A549 (cell line): ENCODE results near the gene PIK3C3. TPM values are rescaled to one million over a fixed set of nuclear protein-coding genes. Genes with fewer than 3 reads are reported as not detected.

Experiments
- ATAC-seq, 2 experiments: fragments of 200-7000 bp in 1 of 2; fragments of >200 bp in 1 of 2; cut with Nextera tagmentation in 1 of 2; cut with Tn5 transposase in 1 of 2; 3 replicates each; pipeline versions ENCODE4 v1.8.0 to v1.9.1; 2018 to 2020; ENCODE audit warnings: mild to moderate bottlenecking in 1 of 2, moderate library complexity in 1 of 2
- CTCF ChIA-PET: fragments of 300-600 bp; sonication (Branson Sonifier 250); formaldehyde crosslinking; extraction: SDS; loops from one replicate; lab custom pipeline; 2021; ENCODE audit warnings: antibody characterized with exemption, inconsistent platforms; lab: Yijun Ruan, JAX
- POLR2A ChIA-PET: fragments of 350-600 bp; formaldehyde crosslinking; extraction: SDS; loops from one replicate; lab custom pipeline; 2021; ENCODE audit warnings: antibody characterized with exemption, inconsistent platforms; lab: Yijun Ruan, JAX
- DNase-seq, 2 experiments: peaks; one replicate each; pipeline versions ENCODE4 v3.0.0 to v3.0.0-alpha.2; 2011 to 2016; ENCODE audit warnings: low read depth in 1 of 2, low spot score in 1 of 2
- FAIRE-seq: peaks from 2 replicates; lab custom pipeline; 2011; peaks lifted over from hg19 to GRCh38; lab: Jason Lieb, UNC
- H3K27ac ChIP-seq, 2 experiments: fragments of >200 bp; sonication (Bioruptor Twin); formaldehyde crosslinking; 3 replicates each; pipeline ENCODE4 v1.5.1; 2016 to 2017
- H3K4me1 ChIP-seq: fragments of >200 bp; sonication (Bioruptor Twin); formaldehyde crosslinking; 3 replicates; pipeline ENCODE4 v1.6.1; 2016
- H3K4me2 ChIP-seq: fragments of >200 bp; sonication (Bioruptor Twin); formaldehyde crosslinking; 3 replicates; pipeline ENCODE4 v1.6.1; 2016
- H3K4me3 ChIP-seq: fragments of >200 bp; sonication (Bioruptor Twin); formaldehyde crosslinking; 3 replicates; pipeline ENCODE4 v1.5.1; 2016
- H3K9me3 ChIP-seq: fragments of >200 bp; sonication (Bioruptor Twin); formaldehyde crosslinking; 3 replicates; pipeline ENCODE4 v1.6.1; 2016
- CBX8 ChIP-seq: fragments of 200-600 bp; sonication (generic); IDR thresholded peaks from 2 replicates; pipeline ENCODE4 v1.6.1; 2016
- CEBPB ChIP-seq, 2 experiments: fragments of >200 bp in 1 of 2; sonication (Bioruptor Twin) in 1 of 2; formaldehyde crosslinking in 1 of 2; IDR thresholded peaks; 2 replicates each; pipeline ENCODE4 v1.6.1; 2012 to 2016
- CHD2 ChIP-seq: fragments of 150-350 bp; IDR thresholded peaks from 2 replicates; pipeline ENCODE4 v1.6.1; 2014; ENCODE audit warnings: low read length; ENCODE audit not compliant: partially characterized antibody
- EHMT2 ChIP-seq: fragments of 200-600 bp; sonication (generic); IDR thresholded peaks from 2 replicates; pipeline ENCODE4 v1.6.1; 2016; ENCODE audit warnings: antibody characterized with exemption, low read depth, mild to moderate bottlenecking, moderate library complexity
- ELK1 ChIP-seq: fragments of 150-350 bp; IDR thresholded peaks from 2 replicates; pipeline ENCODE4 v1.6.1; 2014; ENCODE audit warnings: low read depth, mild to moderate bottlenecking, low read length
- EP300 ChIP-seq, 2 experiments: fragments of >200 bp; sonication (Bioruptor Twin); formaldehyde crosslinking; IDR thresholded peaks; 2 replicates in 1 of 2; 3 replicates in 1 of 2; pipeline ENCODE4 v1.6.1; 2016 to 2017
- FOXS1 ChIP-seq: fragments of 250-450 bp; sonication (Bioruptor Pico); IDR thresholded peaks from 2 replicates; pipeline ENCODE4 v1.5.0; 2020; ENCODE audit warnings: mild to moderate bottlenecking, moderate library complexity
- HOXB13 ChIP-seq: fragments of 250-450 bp; sonication (Bioruptor Pico); IDR thresholded peaks from 2 replicates; pipeline ENCODE4 v1.5.0; 2020; ENCODE audit warnings: low read depth, mild to moderate bottlenecking, moderate library complexity
- HOXB5 ChIP-seq: fragments of 250-450 bp; sonication (Bioruptor Pico); IDR thresholded peaks from 2 replicates; pipeline ENCODE4 v1.5.0; 2020; ENCODE audit warnings: mild to moderate bottlenecking, moderate library complexity
- JUN ChIP-seq, 2 experiments: fragments of >200 bp; sonication (Bioruptor Twin); formaldehyde crosslinking; IDR thresholded peaks; 2 replicates in 1 of 2; 3 replicates in 1 of 2; pipeline ENCODE4 v1.6.1; 2016 to 2017
- NPAS2 ChIP-seq: fragments of 250-450 bp; sonication (Bioruptor Pico); IDR thresholded peaks from 2 replicates; pipeline ENCODE4 v1.8.0; 2022; ENCODE audit warnings: mild to moderate bottlenecking, moderate library complexity, borderline replicate concordance
- NR3C1 ChIP-seq: fragments of >200 bp; sonication (Bioruptor Twin); formaldehyde crosslinking; IDR thresholded peaks from 3 replicates; pipeline ENCODE4 v1.6.1; 2017
- RARB ChIP-seq: fragments of 250-450 bp; sonication (Bioruptor Pico); IDR thresholded peaks from 2 replicates; pipeline ENCODE4 v1.8.0; 2021; ENCODE audit warnings: mild to moderate bottlenecking, moderate library complexity
- TFCP2L1 ChIP-seq: fragments of 250-450 bp; sonication (Bioruptor Pico); IDR thresholded peaks from 2 replicates; pipeline ENCODE4 v1.5.0; 2021; ENCODE audit warnings: mild to moderate bottlenecking
- TP53 ChIP-seq: fragments of 250-450 bp; sonication (Bioruptor Pico); IDR thresholded peaks from 2 replicates; pipeline ENCODE4 v1.5.0; 2021; ENCODE audit warnings: mild to moderate bottlenecking, moderate library complexity
- USF2 ChIP-seq: fragments of 450-650 bp; IDR thresholded peaks from 2 replicates; pipeline ENCODE4 v1.6.1; 2014; ENCODE audit warnings: antibody characterized with exemption
- ZNF302 ChIP-seq: fragments of 250-450 bp; sonication (Bioruptor Pico); IDR thresholded peaks from 2 replicates; pipeline ENCODE4 v1.9.0; 2021; ENCODE audit warnings: inconsistent platforms, mild to moderate bottlenecking, moderate library complexity
- WGBS: methylation state at CpG from one replicate; pipeline ENCODE4 v1.1.6; 2017; ENCODE audit errors: missing lambda C conversion rate; 5-methylcytosine and 5-hydroxymethylcytosine counted together
- polyA plus RNA-seq, 4 experiments: library from polyadenylated mRNA; depleted of rRNA in 3 of 4; stranded (reverse); fragments of >200 nt; fragmentation: RNase III in 1 of 4; extraction: RNeasy Plus Mini Kit Qiagen cat#74134 plus additional on column Dnase treatment in 1 of 4; gene quantifications; 2 replicates in 3 of 4; 3 replicates in 1 of 4; pipeline ENCODE4 v1.2.3, GENCODE V29; 2011 to 2017
- TF ChIP-seq, protein P1 (sequence below): IDR thresholded peaks from 2 replicates; pipeline ENCODE4 v1.6.1; 2012
- TF ChIP-seq, protein P2 (sequence below): fragments of 200-600 bp; sonication (generic); IDR thresholded peaks from 2 replicates; pipeline ENCODE4 v1.6.1; 2016; ENCODE audit warnings: antibody characterized with exemption, mild to moderate bottlenecking, moderate library complexity
- TF ChIP-seq, protein P3 (sequence below): fragments of >200 bp; sonication (Bioruptor Twin); formaldehyde crosslinking; IDR thresholded peaks from 3 replicates; pipeline ENCODE4 v1.5.1; 2016

The PIK3C3 gene
- polyA plus RNA-seq, 2 of the 4 experiments (the other 2 are of a cell fraction), result 18.6 to 36.0 TPM

DNA sequence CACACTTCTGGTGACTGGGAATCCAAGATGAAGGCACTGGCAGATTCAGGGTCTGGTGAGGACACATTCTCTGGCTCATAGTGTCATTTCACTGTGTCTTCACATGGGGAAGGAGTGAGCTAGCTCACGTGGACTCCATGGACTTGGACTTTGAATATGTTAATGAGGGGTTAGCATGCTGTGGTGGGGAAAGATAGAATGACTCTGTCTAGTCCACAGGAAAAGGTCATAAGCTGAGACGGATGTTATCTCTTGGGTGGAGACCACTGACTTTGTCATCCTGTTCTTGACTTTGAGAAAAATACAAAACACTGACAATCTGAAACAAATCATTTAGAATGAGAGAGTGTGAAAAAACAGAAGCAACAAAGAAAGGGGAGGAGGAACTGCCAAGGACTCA is 145.9 kb downstream of the PIK3C3 start:
- no peak for DNase-seq
- WGBS, result 38% methylated on average over 2 of the region's 2 CpGs
- no peaks in the 10 kb centered on the region for H3K4me1 ChIP-seq
- ATAC-seq, result no peak
- ChIA-PET CTCF (interaction anchor here (1.4 kb wide), 1 partner anchor 48 kb away, joined by 4 read pairs; no protein-coding TSS in a partner anchor), POLR2A (no interaction called here)
- no peak overlapping the region for H3K4me3 ChIP-seq
- no peak overlapping the region for H3K4me2 ChIP-seq
- H3K27ac ChIP-seq, result no peak overlapping the region
- TF ChIP-seq USF2, result no peak
- TF ChIP-seq EHMT2, result no peak
- TF ChIP-seq ELK1, result no peak
- TF ChIP-seq CBX8, result no peak
- no peak for TF ChIP-seq EP300 (IDR thresholded peaks at IDR 0.05)
- TF ChIP-seq TFCP2L1 (CRISPR knock-in tag), result no peak
- no peak for TF ChIP-seq TP53
- no peak for TF ChIP-seq RARB (CRISPR knock-in tag)
- no peak for TF ChIP-seq ZNF302 (CRISPR knock-in tag)
- no peak for TF ChIP-seq CEBPB (IDR thresholded peaks at IDR 0.05)
- no peak for TF ChIP-seq FOXS1 (CRISPR knock-in tag)
- no peak for TF ChIP-seq HOXB5 (CRISPR knock-in tag)
- TF ChIP-seq NPAS2 (CRISPR knock-in tag), result no peak
- no peak for TF ChIP-seq NR3C1
- TF ChIP-seq CHD2, result no peak
- no peak for TF ChIP-seq HOXB13
- TF ChIP-seq, protein P1, sequence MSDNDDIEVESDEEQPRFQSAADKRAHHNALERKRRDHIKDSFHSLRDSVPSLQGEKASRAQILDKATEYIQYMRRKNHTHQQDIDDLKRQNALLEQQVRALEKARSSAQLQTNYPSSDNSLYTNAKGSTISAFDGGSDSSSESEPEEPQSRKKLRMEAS, result no peak
- TF ChIP-seq, protein P2, sequence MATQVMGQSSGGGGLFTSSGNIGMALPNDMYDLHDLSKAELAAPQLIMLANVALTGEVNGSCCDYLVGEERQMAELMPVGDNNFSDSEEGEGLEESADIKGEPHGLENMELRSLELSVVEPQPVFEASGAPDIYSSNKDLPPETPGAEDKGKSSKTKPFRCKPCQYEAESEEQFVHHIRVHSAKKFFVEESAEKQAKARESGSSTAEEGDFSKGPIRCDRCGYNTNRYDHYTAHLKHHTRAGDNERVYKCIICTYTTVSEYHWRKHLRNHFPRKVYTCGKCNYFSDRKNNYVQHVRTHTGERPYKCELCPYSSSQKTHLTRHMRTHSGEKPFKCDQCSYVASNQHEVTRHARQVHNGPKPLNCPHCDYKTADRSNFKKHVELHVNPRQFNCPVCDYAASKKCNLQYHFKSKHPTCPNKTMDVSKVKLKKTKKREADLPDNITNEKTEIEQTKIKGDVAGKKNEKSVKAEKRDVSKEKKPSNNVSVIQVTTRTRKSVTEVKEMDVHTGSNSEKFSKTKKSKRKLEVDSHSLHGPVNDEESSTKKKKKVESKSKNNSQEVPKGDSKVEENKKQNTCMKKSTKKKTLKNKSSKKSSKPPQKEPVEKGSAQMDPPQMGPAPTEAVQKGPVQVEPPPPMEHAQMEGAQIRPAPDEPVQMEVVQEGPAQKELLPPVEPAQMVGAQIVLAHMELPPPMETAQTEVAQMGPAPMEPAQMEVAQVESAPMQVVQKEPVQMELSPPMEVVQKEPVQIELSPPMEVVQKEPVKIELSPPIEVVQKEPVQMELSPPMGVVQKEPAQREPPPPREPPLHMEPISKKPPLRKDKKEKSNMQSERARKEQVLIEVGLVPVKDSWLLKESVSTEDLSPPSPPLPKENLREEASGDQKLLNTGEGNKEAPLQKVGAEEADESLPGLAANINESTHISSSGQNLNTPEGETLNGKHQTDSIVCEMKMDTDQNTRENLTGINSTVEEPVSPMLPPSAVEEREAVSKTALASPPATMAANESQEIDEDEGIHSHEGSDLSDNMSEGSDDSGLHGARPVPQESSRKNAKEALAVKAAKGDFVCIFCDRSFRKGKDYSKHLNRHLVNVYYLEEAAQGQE, result no peak
- no peak for FAIRE-seq
- no peaks in the 10 kb centered on the region for H3K9me3 ChIP-seq

DNA sequence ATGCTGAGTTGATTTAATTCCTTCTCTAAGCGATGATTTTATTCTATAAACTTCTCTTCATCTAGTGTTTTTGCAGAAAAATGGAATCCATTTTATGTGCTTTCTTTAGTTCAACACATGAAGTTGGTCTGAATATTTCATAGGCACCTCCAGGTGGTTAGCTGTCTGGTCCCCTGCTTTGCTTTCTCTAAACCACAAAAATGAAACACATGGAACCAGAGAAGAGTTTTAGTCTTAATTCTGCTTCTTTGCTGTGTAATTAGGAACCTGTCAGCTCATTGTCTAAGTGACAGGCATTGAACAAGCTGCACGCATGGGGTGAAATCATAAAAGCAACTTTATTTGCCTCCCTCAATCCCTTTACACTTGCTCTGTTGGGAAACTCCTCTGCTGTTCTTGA is 150.4 kb downstream of the PIK3C3 start:
- Histone ChIP-seq H3K4me1 (no peaks in the 10 kb centered on the region), H3K4me3 (no peak overlapping the region), H3K4me2 (no peak overlapping the region), H3K27ac (no peak overlapping the region), H3K9me3 (no peaks in the 10 kb centered on the region)
- ATAC-seq (no peak), DNase-seq (no peak), FAIRE-seq (no peak)
- TF ChIP-seq ZNF302 (CRISPR knock-in tag) (no peak), JUN (IDR thresholded peaks at IDR 0.05) (no peak), NPAS2 (CRISPR knock-in tag) (no peak)
- TF ChIP-seq, protein P3, sequence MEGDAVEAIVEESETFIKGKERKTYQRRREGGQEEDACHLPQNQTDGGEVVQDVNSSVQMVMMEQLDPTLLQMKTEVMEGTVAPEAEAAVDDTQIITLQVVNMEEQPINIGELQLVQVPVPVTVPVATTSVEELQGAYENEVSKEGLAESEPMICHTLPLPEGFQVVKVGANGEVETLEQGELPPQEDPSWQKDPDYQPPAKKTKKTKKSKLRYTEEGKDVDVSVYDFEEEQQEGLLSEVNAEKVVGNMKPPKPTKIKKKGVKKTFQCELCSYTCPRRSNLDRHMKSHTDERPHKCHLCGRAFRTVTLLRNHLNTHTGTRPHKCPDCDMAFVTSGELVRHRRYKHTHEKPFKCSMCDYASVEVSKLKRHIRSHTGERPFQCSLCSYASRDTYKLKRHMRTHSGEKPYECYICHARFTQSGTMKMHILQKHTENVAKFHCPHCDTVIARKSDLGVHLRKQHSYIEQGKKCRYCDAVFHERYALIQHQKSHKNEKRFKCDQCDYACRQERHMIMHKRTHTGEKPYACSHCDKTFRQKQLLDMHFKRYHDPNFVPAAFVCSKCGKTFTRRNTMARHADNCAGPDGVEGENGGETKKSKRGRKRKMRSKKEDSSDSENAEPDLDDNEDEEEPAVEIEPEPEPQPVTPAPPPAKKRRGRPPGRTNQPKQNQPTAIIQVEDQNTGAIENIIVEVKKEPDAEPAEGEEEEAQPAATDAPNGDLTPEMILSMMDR, result no peak
- ChIA-PET POLR2A (no interaction called here), CTCF (interaction anchor here (1.2 kb wide), 1 partner anchor 9 kb away, joined by 3 read pairs; no protein-coding TSS in a partner anchor)
- WGBS, result 50% methylated on average over 2 of the region's 2 CpGs
